GM10248 (cell line): ENCODE data around the gene ZBTB43.

Experiments used
- CTCF ChIA-PET: fragments of 300-600 bp; sonication (Branson Sonifier 250); formaldehyde crosslinking; extraction: SDS; loops from one replicate; lab custom pipeline; 2021; ENCODE audit warnings: antibody characterized with exemption; lab: Yijun Ruan, JAX
- POLR2A ChIA-PET: fragments of 350-650 bp; sonication (Branson Sonifier 250); formaldehyde crosslinking; extraction: SDS; loops from one replicate; lab custom pipeline; 2020; ENCODE audit warnings: antibody characterized with exemption; lab: Yijun Ruan, JAX
- DNase-seq: peaks from one replicate; pipeline ENCODE4 v3.0.0; 2012; ENCODE audit errors: extremely low spot score
- CTCF ChIP-seq: IDR thresholded peaks from 2 replicates; pipeline ENCODE4 v1.5.1; 2012; ENCODE audit warnings: mild to moderate bottlenecking, low read depth; ENCODE audit errors: extremely low read depth, missing control alignments, control extremely low read depth

Gene ZBTB43

GRCh38 chr9:126876531-126876930, 71.7 kb downstream of the ZBTB43 start:
- ChIA-PET POLR2A (no interaction called here), CTCF (no interaction called here)
- DNase-seq = no peak
- TF ChIP-seq CTCF = no peak

- ChIA-PET POLR2A (no interaction called here), CTCF (no interaction called here)
- DNase-seq = no peak
- TF ChIP-seq CTCF = no peak
These were observed 72.6 kb downstream of the ZBTB43 start for GRCh38 chr9:126877418-126877817.

- no peak for TF ChIP-seq CTCF
- ChIA-PET CTCF (interaction anchor here (1.3 kb wide), 1 partner anchor 16 kb away, joined by 4 read pairs; no protein-coding TSS in a partner anchor), POLR2A (no interaction called here)
- DNase-seq = no peak
These were observed 74.4 kb downstream of the ZBTB43 start for GRCh38 chr9:126879288-126879687.

- TF ChIP-seq CTCF = no peak
- no peak for DNase-seq
- ChIA-PET POLR2A (no interaction called here), CTCF (no interaction called here)
These were observed 75.5 kb downstream of the ZBTB43 start for GRCh38 chr9:126880226-126880946.

- no peak for TF ChIP-seq CTCF
- DNase-seq = no peak
- ChIA-PET POLR2A (no interaction called here), CTCF (no interaction called here)
These were observed 76.1 kb downstream of the ZBTB43 start for GRCh38 chr9:126880947-126881332.

- no peak for TF ChIP-seq CTCF
- ChIA-PET POLR2A (no interaction called here), CTCF (no interaction called here)
- no peak for DNase-seq
These were observed 77.9 kb downstream of the ZBTB43 start for GRCh38 chr9:126882746-126883145.

- TF ChIP-seq CTCF = no peak
- no peak for DNase-seq
- POLR2A ChIA-PET = no interaction called here
- CTCF ChIA-PET = no interaction called here
These were observed 78.8 kb downstream of the ZBTB43 start for GRCh38 chr9:126883636-126884035.
